Fibroblast of villous mesenchyme (primary cell): ENCODE data around the gene KSR2. TPM values are rescaled to one million over a fixed set of nuclear protein-coding genes. Genes with fewer than 3 reads are reported as not detected.

Experiments used
- DNase-seq: peaks from one replicate; pipeline ENCODE4 v3.0.0-alpha.2; 2010; ENCODE audit warnings: low read depth
- H3K4me3 ChIP-seq: 2 replicates; pipeline ENCODE4 v1.5.1; 2011; ENCODE audit warnings: low read depth, mild to moderate bottlenecking, low read length
- CTCF ChIP-seq: IDR thresholded peaks from 2 replicates; pipeline ENCODE4 v1.5.1; 2012; ENCODE audit warnings: low read depth, mild to moderate bottlenecking, low read length; ENCODE audit not compliant: insufficient read depth
- total RNA-seq: library from RNA; depleted of rRNA; stranded (reverse); fragments of >200 nt; gene quantifications from 2 replicates; pipeline ENCODE4 v1.2.3, GENCODE V29; 2012

KSR2 gene
- total RNA-seq, 1 donor = not detected

DNA sequence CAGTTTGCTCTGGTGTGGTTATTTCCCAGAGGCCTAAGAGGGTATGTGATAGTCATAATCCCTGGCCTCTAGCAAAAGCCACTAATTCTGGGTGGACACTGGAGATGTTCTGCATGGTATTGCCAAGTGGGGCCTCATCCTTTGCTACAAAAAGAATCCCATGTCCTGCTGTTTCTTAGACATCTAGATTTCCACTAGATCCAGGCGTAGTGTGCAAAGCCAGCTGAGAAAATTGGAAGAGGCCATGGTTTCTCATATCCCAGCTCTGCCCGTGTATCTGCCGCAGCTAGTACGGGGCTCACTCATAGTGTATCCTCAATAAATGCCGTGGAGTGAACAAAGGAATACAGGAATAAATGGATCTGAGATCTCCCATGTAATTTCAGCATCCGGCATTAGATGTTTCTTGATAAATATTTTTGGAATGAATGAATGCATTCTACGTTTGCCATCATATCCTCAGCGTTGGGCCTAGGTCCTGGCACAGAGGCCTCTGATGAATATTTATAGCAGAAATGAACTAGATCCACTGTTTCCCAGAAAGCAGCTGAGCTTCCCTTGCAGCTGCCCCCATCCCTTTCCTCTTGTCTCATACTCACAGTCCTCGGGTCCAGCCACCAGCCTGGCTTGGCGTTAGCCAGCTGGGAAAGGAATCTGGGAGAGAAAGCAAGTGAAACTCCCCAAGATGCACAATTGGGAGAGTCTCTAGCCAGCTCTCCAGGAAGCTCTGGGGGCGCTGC lies 531.1 kb downstream of the KSR2 start:
- TF ChIP-seq CTCF = no peak
- H3K4me3 ChIP-seq = no peak overlapping the region
- DNase-seq = no peak

DNA sequence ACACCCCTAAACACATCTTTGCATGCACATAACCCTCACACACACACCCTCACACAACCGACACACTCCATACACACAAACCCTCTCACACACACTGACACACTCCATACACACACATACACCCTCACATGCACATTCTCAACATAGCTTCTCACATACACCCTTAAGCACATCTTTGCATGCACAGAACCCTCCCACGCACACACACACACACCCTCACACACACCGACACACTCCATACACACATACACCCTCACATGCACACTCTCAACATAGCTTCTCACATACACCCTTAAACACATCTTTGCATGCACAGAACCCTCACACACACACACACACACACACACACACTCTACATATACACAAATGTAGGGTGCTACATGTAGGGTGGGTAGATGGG lies 534.9 kb downstream of the KSR2 start:
- no peak overlapping the region for H3K4me3 ChIP-seq
- DNase-seq = no peak
- no peak for TF ChIP-seq CTCF

GRCh38 chr12:117430246-117430645 lies 538.5 kb downstream of the KSR2 start:
- no peak for TF ChIP-seq CTCF
- no peak overlapping the region for H3K4me3 ChIP-seq
- DNase-seq = no peak

DNA sequence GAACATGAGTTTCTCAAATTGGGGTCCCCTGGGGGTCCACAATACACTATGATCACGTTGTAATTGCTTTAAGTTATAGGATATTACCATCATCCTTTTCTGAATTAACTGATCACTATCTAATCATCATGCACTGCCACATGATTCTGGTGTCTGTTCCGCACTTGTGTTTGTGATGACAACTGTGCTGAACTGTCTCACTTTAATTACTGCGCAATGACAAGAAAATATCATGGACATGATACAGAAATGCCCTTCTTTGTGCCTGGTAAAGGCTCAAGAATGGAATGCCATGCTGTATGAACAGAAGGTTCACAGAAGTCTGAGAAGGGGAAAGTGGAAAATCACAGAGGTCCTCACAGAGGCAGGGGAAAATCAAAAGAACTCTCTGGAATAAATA lies 541.6 kb downstream of the KSR2 start:
- no peak overlapping the region for H3K4me3 ChIP-seq
- DNase-seq = no peak
- no peak for TF ChIP-seq CTCF

GRCh38 chr12:117421987-117422386 lies 546.8 kb downstream of the KSR2 start:
- H3K4me3 ChIP-seq = no peak overlapping the region
- no peak for DNase-seq
- TF ChIP-seq CTCF = no peak

GRCh38 chr12:117421068-117421752 lies 547.6 kb downstream of the KSR2 start:
- no peak for DNase-seq
- no peak for TF ChIP-seq CTCF
- H3K4me3 ChIP-seq = no peak overlapping the region
